A549 (cell line): ENCODE measurements around the gene CEP63.

Experiments used
- CBX8 ChIP-seq: fragments of 200-600 bp; sonication (generic); IDR thresholded peaks from 2 replicates; pipeline ENCODE4 v1.6.1; 2016
- CEBPB ChIP-seq, 2 experiments: fragments of >200 bp in 1 of 2; sonication (Bioruptor Twin) in 1 of 2; formaldehyde crosslinking in 1 of 2; IDR thresholded peaks; 2 replicates each; pipeline ENCODE4 v1.6.1; 2012 to 2016
- CTCF ChIP-seq: fragments of >200 bp; sonication (Bioruptor Twin); formaldehyde crosslinking; IDR thresholded peaks from 3 replicates; pipeline ENCODE4 v1.5.1; 2016
- RCOR1 ChIP-seq: fragments of 150-350 bp; IDR thresholded peaks from 2 replicates; pipeline ENCODE4 v1.6.1; 2014; ENCODE audit warnings: antibody characterized with exemption, low read length, low read depth
- RNF2 ChIP-seq: fragments of 200-600 bp; sonication (generic); IDR thresholded peaks from 2 replicates; pipeline ENCODE4 v1.6.1; 2016; ENCODE audit warnings: low read depth, mild to moderate bottlenecking, antibody characterized with exemption, moderate library complexity, borderline replicate concordance
- SREBF2 ChIP-seq: fragments of 450-650 bp; IDR thresholded peaks from 2 replicates; pipeline ENCODE4 v1.6.1; 2014; ENCODE audit warnings: mild to moderate bottlenecking, moderate library complexity

- no peak for TF ChIP-seq CTCF
- TF ChIP-seq SREBF2, result no peak
- TF ChIP-seq CBX8, result no peak
- no peak for TF ChIP-seq RCOR1
- no peak for TF ChIP-seq RNF2
- no peak for TF ChIP-seq CEBPB (IDR thresholded peaks at IDR 0.05)
These were observed 91.0 kb downstream of the CEP63 start for GRCh38 chr3:134576831-134577230.
